A549 (cell line): ENCODE results near the gene PDZD2. TPM values are rescaled to one million over a fixed set of nuclear protein-coding genes. Genes with fewer than 3 reads are reported as not detected.

Source experiments
- ATAC-seq, 2 experiments: fragments of 200-7000 bp in 1 of 2; fragments of >200 bp in 1 of 2; cut with Nextera tagmentation in 1 of 2; cut with Tn5 transposase in 1 of 2; 3 replicates each; pipeline versions ENCODE4 v1.8.0 to v1.9.1; 2018 to 2020; ENCODE audit warnings: mild to moderate bottlenecking in 1 of 2, moderate library complexity in 1 of 2
- CTCF ChIA-PET: fragments of 300-600 bp; sonication (Branson Sonifier 250); formaldehyde crosslinking; extraction: SDS; loops from one replicate; lab custom pipeline; 2021; ENCODE audit warnings: antibody characterized with exemption, inconsistent platforms; lab: Yijun Ruan, JAX
- POLR2A ChIA-PET: fragments of 350-600 bp; formaldehyde crosslinking; extraction: SDS; loops from one replicate; lab custom pipeline; 2021; ENCODE audit warnings: antibody characterized with exemption, inconsistent platforms; lab: Yijun Ruan, JAX
- DNase-seq, 2 experiments: peaks; one replicate each; pipeline versions ENCODE4 v3.0.0 to v3.0.0-alpha.2; 2011 to 2016; ENCODE audit warnings: low read depth in 1 of 2, low spot score in 1 of 2
- FAIRE-seq: peaks from 2 replicates; lab custom pipeline; 2011; peaks lifted over from hg19 to GRCh38; lab: Jason Lieb, UNC
- H3K27ac ChIP-seq, 2 experiments: fragments of >200 bp; sonication (Bioruptor Twin); formaldehyde crosslinking; 3 replicates each; pipeline ENCODE4 v1.5.1; 2016 to 2017
- H3K4me1 ChIP-seq: fragments of >200 bp; sonication (Bioruptor Twin); formaldehyde crosslinking; 3 replicates; pipeline ENCODE4 v1.6.1; 2016
- H3K4me2 ChIP-seq: fragments of >200 bp; sonication (Bioruptor Twin); formaldehyde crosslinking; 3 replicates; pipeline ENCODE4 v1.6.1; 2016
- H3K4me3 ChIP-seq: fragments of >200 bp; sonication (Bioruptor Twin); formaldehyde crosslinking; 3 replicates; pipeline ENCODE4 v1.5.1; 2016
- H3K9me3 ChIP-seq: fragments of >200 bp; sonication (Bioruptor Twin); formaldehyde crosslinking; 3 replicates; pipeline ENCODE4 v1.6.1; 2016
- CBX2 ChIP-seq: fragments of 200-600 bp; sonication (generic); IDR thresholded peaks from 2 replicates; pipeline ENCODE4 v1.6.1; 2016; ENCODE audit warnings: low read depth, mild to moderate bottlenecking, borderline replicate concordance
- CBX8 ChIP-seq: fragments of 200-600 bp; sonication (generic); IDR thresholded peaks from 2 replicates; pipeline ENCODE4 v1.6.1; 2016
- CEBPB ChIP-seq, 2 experiments: fragments of >200 bp in 1 of 2; sonication (Bioruptor Twin) in 1 of 2; formaldehyde crosslinking in 1 of 2; IDR thresholded peaks; 2 replicates each; pipeline ENCODE4 v1.6.1; 2012 to 2016
- EHF ChIP-seq: fragments of 250-450 bp; sonication (Bioruptor Pico); IDR thresholded peaks from 2 replicates; pipeline ENCODE4 v1.5.0; 2020; ENCODE audit warnings: mild to moderate bottlenecking
- EHMT2 ChIP-seq: fragments of 200-600 bp; sonication (generic); IDR thresholded peaks from 2 replicates; pipeline ENCODE4 v1.6.1; 2016; ENCODE audit warnings: antibody characterized with exemption, low read depth, mild to moderate bottlenecking, moderate library complexity
- FOSB ChIP-seq: fragments of 250-450 bp; sonication (Bioruptor Pico); IDR thresholded peaks from 2 replicates; pipeline ENCODE4 v1.5.0; 2020; ENCODE audit warnings: mild to moderate bottlenecking, moderate library complexity
- FOSL2 ChIP-seq, 2 experiments: fragments of 450-650 bp in 1 of 2; fragments of >200 bp in 1 of 2; sonication (Bioruptor Twin) in 1 of 2; formaldehyde crosslinking; IDR thresholded peaks; 2 replicates each; pipeline versions ENCODE4 v1.5.0 to v1.6.1; 2016 to 2020; ENCODE audit warnings: mild to moderate bottlenecking in 1 of 2, moderate library complexity in 1 of 2
- FOXS1 ChIP-seq: fragments of 250-450 bp; sonication (Bioruptor Pico); IDR thresholded peaks from 2 replicates; pipeline ENCODE4 v1.5.0; 2020; ENCODE audit warnings: mild to moderate bottlenecking, moderate library complexity
- HOXB5 ChIP-seq: fragments of 250-450 bp; sonication (Bioruptor Pico); IDR thresholded peaks from 2 replicates; pipeline ENCODE4 v1.5.0; 2020; ENCODE audit warnings: mild to moderate bottlenecking, moderate library complexity
- KDM1A ChIP-seq: fragments of 200-600 bp; sonication (generic); IDR thresholded peaks from 2 replicates; pipeline ENCODE4 v1.6.1; 2016; ENCODE audit warnings: low read depth, mild to moderate bottlenecking
- KDM5A ChIP-seq: fragments of 200-600 bp; sonication (generic); IDR thresholded peaks from 2 replicates; pipeline ENCODE4 v1.6.1; 2016; ENCODE audit warnings: antibody characterized with exemption, mild to moderate bottlenecking
- MAFK ChIP-seq: fragments of 450-650 bp; IDR thresholded peaks from 2 replicates; pipeline ENCODE4 v1.6.1; 2014; ENCODE audit not compliant: partially characterized antibody
- MAZ ChIP-seq: fragments of 150-350 bp; IDR thresholded peaks from 2 replicates; pipeline ENCODE4 v1.6.1; 2014; ENCODE audit warnings: antibody characterized with exemption, low read depth, low read length, borderline replicate concordance
- NFE2L2 ChIP-seq: fragments of 150-350 bp; conservative IDR thresholded peaks from 2 replicates; pipeline ENCODE4 v1.6.1; 2014; ENCODE audit warnings: low read length
- PHF8 ChIP-seq: fragments of 200-600 bp; sonication (generic); IDR thresholded peaks from 2 replicates; pipeline ENCODE4 v1.6.1; 2016; ENCODE audit warnings: low read depth, mild to moderate bottlenecking, antibody characterized with exemption, moderate library complexity, borderline replicate concordance
- POLR2AphosphoS2 ChIP-seq: conservative IDR thresholded peaks from 2 replicates; pipeline ENCODE4 v1.6.1; 2012; ENCODE audit warnings: low read length, improper control_type of control experiment, inconsistent platforms
- RCOR1 ChIP-seq: fragments of 150-350 bp; IDR thresholded peaks from 2 replicates; pipeline ENCODE4 v1.6.1; 2014; ENCODE audit warnings: antibody characterized with exemption, low read length, low read depth
- RFX5 ChIP-seq: fragments of 450-650 bp; IDR thresholded peaks from 2 replicates; pipeline ENCODE4 v1.7.1; 2014; ENCODE audit warnings: antibody characterized with exemption, mild to moderate bottlenecking, moderate library complexity
- SMC3 ChIP-seq: fragments of >200 bp; sonication (Bioruptor Twin); formaldehyde crosslinking; IDR thresholded peaks from 3 replicates; pipeline ENCODE4 v1.6.1; 2018; ENCODE audit warnings: inconsistent platforms
- TFCP2L1 ChIP-seq: fragments of 250-450 bp; sonication (Bioruptor Pico); IDR thresholded peaks from 2 replicates; pipeline ENCODE4 v1.5.0; 2021; ENCODE audit warnings: mild to moderate bottlenecking
- ZC3H11A ChIP-seq: fragments of 450-650 bp; IDR thresholded peaks from 2 replicates; pipeline ENCODE4 v1.6.1; 2014; ENCODE audit warnings: antibody characterized with exemption, mild to moderate bottlenecking
- ZFP36 ChIP-seq: fragments of 450-650 bp; IDR thresholded peaks from 2 replicates; pipeline ENCODE4 v1.6.1; 2014; ENCODE audit warnings: borderline replicate concordance; ENCODE audit not compliant: partially characterized antibody
- ZNF302 ChIP-seq: fragments of 250-450 bp; sonication (Bioruptor Pico); IDR thresholded peaks from 2 replicates; pipeline ENCODE4 v1.9.0; 2021; ENCODE audit warnings: inconsistent platforms, mild to moderate bottlenecking, moderate library complexity
- ZSCAN20 ChIP-seq: fragments of 250-450 bp; sonication (Bioruptor Pico); IDR thresholded peaks from 2 replicates; pipeline ENCODE4 v1.8.0; 2022; ENCODE audit warnings: mild to moderate bottlenecking, moderate library complexity
- WGBS: methylation state at CpG from one replicate; pipeline ENCODE4 v1.1.6; 2017; ENCODE audit errors: missing lambda C conversion rate; 5-methylcytosine and 5-hydroxymethylcytosine counted together
- polyA plus RNA-seq, 4 experiments: library from polyadenylated mRNA; depleted of rRNA in 3 of 4; stranded (reverse); fragments of >200 nt; fragmentation: RNase III in 1 of 4; extraction: RNeasy Plus Mini Kit Qiagen cat#74134 plus additional on column Dnase treatment in 1 of 4; gene quantifications; 2 replicates in 3 of 4; 3 replicates in 1 of 4; pipeline ENCODE4 v1.2.3, GENCODE V29; 2011 to 2017
- TF ChIP-seq, protein P1 (sequence below): IDR thresholded peaks from 2 replicates; pipeline ENCODE4 v1.6.1; 2012
- TF ChIP-seq, protein P2 (sequence below): fragments of 150-350 bp; IDR thresholded peaks from 2 replicates; pipeline ENCODE4 v1.6.1; 2014; ENCODE audit warnings: low read depth, mild to moderate bottlenecking, low read length
- TF ChIP-seq, protein P3 (sequence below): fragments of >200 bp; sonication (Bioruptor Twin); formaldehyde crosslinking; IDR thresholded peaks from 3 replicates; pipeline ENCODE4 v1.5.1; 2016
- TF ChIP-seq, protein P4 (sequence below): fragments of 450-650 bp; IDR thresholded peaks from 2 replicates; pipeline ENCODE4 v1.6.1; 2014; ENCODE audit warnings: antibody characterized with exemption

The PDZD2 gene
- polyA plus RNA-seq, 2 of the 4 experiments (the other 2 are of a cell fraction) = 0.06 to 0.09 TPM

DNA sequence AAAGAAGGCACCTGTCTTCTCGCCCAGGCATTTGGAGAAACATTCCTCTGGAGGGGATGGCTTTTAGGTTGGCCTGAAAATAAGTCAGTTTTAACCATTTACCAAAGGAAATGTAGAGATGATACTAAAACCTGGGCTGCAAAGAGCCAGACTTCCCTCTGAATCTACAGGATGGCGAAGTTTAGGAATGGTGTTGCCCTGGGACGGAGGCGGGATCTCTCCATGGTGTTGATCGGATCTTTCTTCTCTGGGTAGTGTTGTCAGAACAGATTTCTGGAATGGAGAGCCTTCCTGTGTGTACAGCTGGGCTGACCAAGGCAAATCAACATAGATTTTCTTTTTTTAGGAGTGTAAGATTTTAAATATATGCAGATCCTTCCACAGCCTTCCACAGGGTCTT lies 159.2 kb downstream of the PDZD2 start:
- ATAC-seq = no peak
- 37% methylated on average over 5 of the region's 5 CpGs for WGBS

DNA sequence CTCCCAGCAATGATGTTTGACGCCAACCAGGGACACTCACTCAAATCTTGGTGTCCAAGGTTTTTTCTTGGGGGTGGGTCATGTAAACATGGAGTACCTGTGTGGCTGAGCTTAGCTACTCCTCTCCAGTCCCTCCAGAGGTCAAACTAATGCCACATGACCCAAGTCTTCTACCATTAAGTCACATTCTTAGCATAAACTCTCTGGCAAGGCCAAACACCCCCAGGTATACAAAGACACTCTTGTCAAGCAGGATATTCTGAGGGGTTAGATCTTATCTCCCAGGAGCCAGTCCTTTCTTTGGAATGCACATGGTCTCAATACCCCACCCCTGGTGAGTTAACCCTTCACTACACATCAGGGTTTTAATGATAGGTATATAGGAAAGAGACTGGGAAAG lies 161.4 kb downstream of the PDZD2 start:
- H3K4me1 ChIP-seq = no peaks in the 10 kb centered on the region
- no peaks in the 10 kb centered on the region for H3K9me3 ChIP-seq
- WGBS = 75% methylated on average over 1 of the region's 1 CpG
- H3K4me2 ChIP-seq = no peak overlapping the region
- FAIRE-seq (no peak), DNase-seq (no peak), ATAC-seq (no peak)
- TF ChIP-seq CEBPB (IDR thresholded peaks at IDR 0.05) (no peak), MAZ (no peak)
- ChIA-PET CTCF (interaction anchor here (3.9 kb wide), 1 partner anchor 9 kb away, joined by 18 read pairs; no protein-coding TSS in a partner anchor), POLR2A (no interaction called here)
- H3K4me3 ChIP-seq = no peak overlapping the region
- H3K27ac ChIP-seq = no peak overlapping the region

More for the DNA sequence above, 159.2 kb downstream of the PDZD2 start:
- TF ChIP-seq EHF (CRISPR knock-in tag) (no peak), SMC3 (no peak), HOXB5 (CRISPR knock-in tag) (no peak), EHMT2 (no peak), ZC3H11A (no peak), RCOR1 (no peak), CBX2 (no peak), FOSL2 (IDR thresholded peaks at IDR 0.05) (no peak), FOSL2 (CRISPR knock-in tag; IDR thresholded peaks at IDR 0.05) (no peak), ZFP36 (no peak), CBX8 (no peak), MAFK (no peak), FOSB (CRISPR knock-in tag) (no peak), FOXS1 (CRISPR knock-in tag) (no peak)
- TF ChIP-seq, protein P1, sequence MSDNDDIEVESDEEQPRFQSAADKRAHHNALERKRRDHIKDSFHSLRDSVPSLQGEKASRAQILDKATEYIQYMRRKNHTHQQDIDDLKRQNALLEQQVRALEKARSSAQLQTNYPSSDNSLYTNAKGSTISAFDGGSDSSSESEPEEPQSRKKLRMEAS = no peak
- DNase-seq = no peak
- no peak for FAIRE-seq
- ChIA-PET CTCF (interaction anchor here (1.0 to 3.9 kb wide), 3 partner anchors 11 to 279 kb away, joined by 3 to 18 read pairs (median 5); no protein-coding TSS in a partner anchor), POLR2A (no interaction called here)
- no peaks in the 10 kb centered on the region for H3K9me3 ChIP-seq
- no peak overlapping the region for H3K27ac ChIP-seq
- no peak overlapping the region for H3K4me2 ChIP-seq
- H3K4me1 ChIP-seq = no peaks in the 10 kb centered on the region
- no peak overlapping the region for H3K4me3 ChIP-seq

DNA sequence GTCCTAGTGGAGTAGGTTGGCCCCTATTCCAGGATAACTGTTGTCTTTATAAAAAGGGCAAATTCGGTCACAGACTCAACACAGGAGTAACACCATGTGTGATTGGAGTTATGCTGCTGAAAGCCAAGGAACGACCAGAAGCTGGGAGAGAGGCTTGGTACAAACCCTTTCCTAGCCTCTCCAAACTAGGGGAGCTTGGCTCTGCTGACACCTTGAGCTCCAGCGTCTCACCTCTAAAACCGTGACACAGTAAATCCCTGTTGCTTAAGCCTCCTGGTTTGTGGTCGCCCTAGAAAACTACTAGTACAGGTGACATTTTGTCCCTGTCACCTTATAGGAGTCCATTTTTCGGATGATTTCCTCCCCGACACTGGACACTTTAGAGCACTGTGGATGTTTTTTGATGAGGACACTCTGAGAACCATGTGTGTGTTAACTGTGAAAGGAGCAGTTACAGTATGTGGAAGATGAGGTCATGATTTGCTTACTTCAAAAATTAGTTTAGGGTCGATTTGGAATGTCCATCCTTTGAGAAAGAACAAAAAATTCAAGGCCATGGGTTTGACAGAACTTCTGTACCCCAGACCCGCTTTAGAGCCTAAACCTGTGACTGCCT lies 167.0 kb downstream of the PDZD2 start:
- POLR2A ChIA-PET = interaction anchor here (0.6 kb wide), 1 partner anchor 37 kb away, joined by 3 read pairs; no protein-coding TSS in a partner anchor

DNA sequence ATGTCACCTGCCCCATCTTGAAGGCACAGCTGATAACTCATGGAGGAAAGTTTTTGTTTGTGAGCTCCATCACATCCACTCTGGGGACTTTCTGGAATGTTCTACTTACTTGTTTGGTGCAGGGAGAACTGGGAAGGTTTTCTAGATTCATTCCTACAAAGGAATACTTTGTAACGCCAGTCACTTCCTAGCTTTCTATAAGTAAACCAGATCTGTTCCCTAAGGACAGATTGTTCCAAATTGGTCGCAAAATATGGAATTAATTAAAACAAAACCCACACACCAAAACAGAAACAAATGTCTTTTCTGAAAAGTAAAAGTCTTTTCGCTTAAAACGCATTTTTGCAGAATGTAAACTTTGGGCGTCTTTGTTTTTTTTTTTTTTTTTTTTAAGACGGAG lies 167.6 kb downstream of the PDZD2 start:
- ATAC-seq (no peak), FAIRE-seq (no peak), DNase-seq (no peak)
- Histone ChIP-seq H3K9me3 (no peaks in the 10 kb centered on the region), H3K4me2 (no peak overlapping the region), H3K4me1 (peaks cover 13% of the 10 kb centered on the region), H3K4me3 (no peak overlapping the region), H3K27ac (no peak overlapping the region)
- WGBS = 29% methylated on average over 6 of the region's 6 CpGs
- ChIA-PET POLR2A (no interaction called here), CTCF (interaction anchor here (0.7 kb wide), 1 partner anchor 267 kb away, joined by 3 read pairs; no protein-coding TSS in a partner anchor)
- TF ChIP-seq ZC3H11A (no peak), NFE2L2 (no peak), PHF8 (no peak), POLR2AphosphoS2 (no peak), TFCP2L1 (CRISPR knock-in tag) (no peak), ZNF302 (CRISPR knock-in tag) (no peak), ZSCAN20 (no peak), RFX5 (no peak), KDM1A (no peak), KDM5A (no peak)
- TF ChIP-seq, protein P2, sequence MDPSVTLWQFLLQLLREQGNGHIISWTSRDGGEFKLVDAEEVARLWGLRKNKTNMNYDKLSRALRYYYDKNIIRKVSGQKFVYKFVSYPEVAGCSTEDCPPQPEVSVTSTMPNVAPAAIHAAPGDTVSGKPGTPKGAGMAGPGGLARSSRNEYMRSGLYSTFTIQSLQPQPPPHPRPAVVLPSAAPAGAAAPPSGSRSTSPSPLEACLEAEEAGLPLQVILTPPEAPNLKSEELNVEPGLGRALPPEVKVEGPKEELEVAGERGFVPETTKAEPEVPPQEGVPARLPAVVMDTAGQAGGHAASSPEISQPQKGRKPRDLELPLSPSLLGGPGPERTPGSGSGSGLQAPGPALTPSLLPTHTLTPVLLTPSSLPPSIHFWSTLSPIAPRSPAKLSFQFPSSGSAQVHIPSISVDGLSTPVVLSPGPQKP = no peak
- TF ChIP-seq, protein P3, sequence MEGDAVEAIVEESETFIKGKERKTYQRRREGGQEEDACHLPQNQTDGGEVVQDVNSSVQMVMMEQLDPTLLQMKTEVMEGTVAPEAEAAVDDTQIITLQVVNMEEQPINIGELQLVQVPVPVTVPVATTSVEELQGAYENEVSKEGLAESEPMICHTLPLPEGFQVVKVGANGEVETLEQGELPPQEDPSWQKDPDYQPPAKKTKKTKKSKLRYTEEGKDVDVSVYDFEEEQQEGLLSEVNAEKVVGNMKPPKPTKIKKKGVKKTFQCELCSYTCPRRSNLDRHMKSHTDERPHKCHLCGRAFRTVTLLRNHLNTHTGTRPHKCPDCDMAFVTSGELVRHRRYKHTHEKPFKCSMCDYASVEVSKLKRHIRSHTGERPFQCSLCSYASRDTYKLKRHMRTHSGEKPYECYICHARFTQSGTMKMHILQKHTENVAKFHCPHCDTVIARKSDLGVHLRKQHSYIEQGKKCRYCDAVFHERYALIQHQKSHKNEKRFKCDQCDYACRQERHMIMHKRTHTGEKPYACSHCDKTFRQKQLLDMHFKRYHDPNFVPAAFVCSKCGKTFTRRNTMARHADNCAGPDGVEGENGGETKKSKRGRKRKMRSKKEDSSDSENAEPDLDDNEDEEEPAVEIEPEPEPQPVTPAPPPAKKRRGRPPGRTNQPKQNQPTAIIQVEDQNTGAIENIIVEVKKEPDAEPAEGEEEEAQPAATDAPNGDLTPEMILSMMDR = no peak

More for the DNA sequence above, 167.0 kb downstream of the PDZD2 start:
- no peak for DNase-seq
- Histone ChIP-seq H3K4me1 (peaks cover 7% of the 10 kb centered on the region), H3K4me3 (no peak overlapping the region)
- 13% methylated on average over 9 of the region's 9 CpGs for WGBS
- TF ChIP-seq, protein P4, sequence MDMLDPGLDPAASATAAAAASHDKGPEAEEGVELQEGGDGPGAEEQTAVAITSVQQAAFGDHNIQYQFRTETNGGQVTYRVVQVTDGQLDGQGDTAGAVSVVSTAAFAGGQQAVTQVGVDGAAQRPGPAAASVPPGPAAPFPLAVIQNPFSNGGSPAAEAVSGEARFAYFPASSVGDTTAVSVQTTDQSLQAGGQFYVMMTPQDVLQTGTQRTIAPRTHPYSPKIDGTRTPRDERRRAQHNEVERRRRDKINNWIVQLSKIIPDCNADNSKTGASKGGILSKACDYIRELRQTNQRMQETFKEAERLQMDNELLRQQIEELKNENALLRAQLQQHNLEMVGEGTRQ = no peak
- TF ChIP-seq, all 56 proteins: peak for 0
- no peak overlapping the region for H3K4me2 ChIP-seq
- H3K27ac ChIP-seq = no peak overlapping the region
- no peak for ATAC-seq
- no peak for FAIRE-seq
- CTCF ChIA-PET = interaction anchor here (0.7 kb wide), 1 partner anchor 268 kb away, joined by 3 read pairs; no protein-coding TSS in a partner anchor
- no peaks in the 10 kb centered on the region for H3K9me3 ChIP-seq
